Subcutaneous abdominal adipose tissue (tissue), 5 donors: ENCODE data around the gene LPP.

Experiments used
- H3K27ac ChIP-seq: one replicate; pipeline ENCODE4 v1.7.0; 2013; ENCODE audit warnings: low read depth, mild to moderate bottlenecking, inconsistent platforms, low read length, moderate library complexity
- H3K27me3 ChIP-seq, 5 donors: one replicate each; pipeline ENCODE4 v1.7.0; 2013; ENCODE audit warnings: low read length in 5 of 5, inconsistent platforms in 1 of 5; ENCODE audit not compliant: control insufficient read depth in 5 of 5, insufficient read depth in 4 of 5
- H3K36me3 ChIP-seq, 5 donors: one replicate each; pipeline ENCODE4 v1.7.0; 2013; ENCODE audit warnings: low read length in 5 of 5; ENCODE audit not compliant: control insufficient read depth in 5 of 5, insufficient read depth in 5 of 5
- H3K4me1 ChIP-seq, 5 donors: one replicate each; pipeline ENCODE4 v1.7.0; 2013; ENCODE audit warnings: low read length in 5 of 5, mild to moderate bottlenecking in 3 of 5, moderate library complexity in 1 of 5; ENCODE audit not compliant: control insufficient read depth in 5 of 5, insufficient read depth in 5 of 5
- H3K4me3 ChIP-seq, 5 donors: one replicate each; pipeline ENCODE4 v1.7.0; 2013; ENCODE audit warnings: low read length in 5 of 5, low read depth in 1 of 5
- H3K9ac ChIP-seq, 5 donors: one replicate each; pipeline ENCODE4 v1.7.0; 2013; ENCODE audit warnings: low read length in 5 of 5, mild to moderate bottlenecking in 4 of 5, moderate library complexity in 3 of 5
- H3K9me3 ChIP-seq, 5 donors: one replicate each; pipeline ENCODE4 v1.7.0; 2013; ENCODE audit warnings: low read length in 5 of 5; ENCODE audit not compliant: control insufficient read depth in 5 of 5
- donor health status: healthy.
- donor health status: healthy.
- donor health status: healthy.
- donor health status: healthy.
- donor health status: healthy.

LPP gene

GRCh38 chr3:188248036-188248561, 94.1 kb downstream of the LPP start:
- H3K27me3 ChIP-seq: no peaks in the 10 kb centered on the region
- H3K36me3 ChIP-seq: peaks cover 0 to 3% (median 0%) of the 10 kb centered on the region in 5 donors
- H3K9me3 ChIP-seq: no peaks in the 10 kb centered on the region
- H3K9ac ChIP-seq: no peak overlapping the region
- H3K4me1 ChIP-seq: no peaks in the 10 kb centered on the region
- H3K4me3 ChIP-seq: no peak overlapping the region
- no peak overlapping the region for H3K27ac ChIP-seq

- Histone ChIP-seq H3K9me3 (no peaks in the 10 kb centered on the region), H3K27ac (no peak overlapping the region), H3K4me3 (no peak overlapping the region), H3K4me1 (peaks cover 0 to 3% (median 0%) of the 10 kb centered on the region in 5 donors), H3K27me3 (no peaks in the 10 kb centered on the region), H3K9ac (no peak overlapping the region), H3K36me3 (peaks cover 0 to 10% (median 0%) of the 10 kb centered on the region in 5 donors)
Observed at GRCh38 chr3:188253123-188253793, 99.3 kb downstream of the LPP start.

GRCh38 chr3:188253800-188254452, 100.0 kb downstream of the LPP start:
- Histone ChIP-seq H3K4me1 (peaks cover 0 to 3% (median 0%) of the 10 kb centered on the region in 5 donors), H3K27ac (no peak overlapping the region)

GRCh38 chr3:188254520-188255070, 100.6 kb downstream of the LPP start:
- Histone ChIP-seq H3K9me3 (no peaks in the 10 kb centered on the region), H3K4me1 (peaks cover 0 to 8% (median 6%) of the 10 kb centered on the region in 5 donors), H3K9ac (no peak overlapping the region), H3K27ac (no peak overlapping the region), H3K27me3 (no peaks in the 10 kb centered on the region), H3K4me3 (no peak overlapping the region), H3K36me3 (peaks cover 0 to 6% (median 0%) of the 10 kb centered on the region in 5 donors)

More at GRCh38 chr3:188253800-188254452, 100.0 kb downstream of the LPP start:
- no peaks in the 10 kb centered on the region for H3K27me3 ChIP-seq
- no peaks in the 10 kb centered on the region for H3K9me3 ChIP-seq
- H3K9ac ChIP-seq: no peak overlapping the region
- peaks cover 0 to 6% (median 0%) of the 10 kb centered on the region in 5 donors for H3K36me3 ChIP-seq
- H3K4me3 ChIP-seq: no peak overlapping the region

GRCh38 chr3:188255190-188255589, 101.2 kb downstream of the LPP start:
- H3K9me3 ChIP-seq: no peaks in the 10 kb centered on the region

GRCh38 chr3:188256758-188257157, 102.8 kb downstream of the LPP start:
- Histone ChIP-seq H3K4me1 (peaks cover 0 to 10% (median 8%) of the 10 kb centered on the region in 5 donors), H3K9ac (no peak overlapping the region), H3K27me3 (no peaks in the 10 kb centered on the region), H3K27ac (no peak overlapping the region), H3K9me3 (no peaks in the 10 kb centered on the region), H3K36me3 (peaks cover 0 to 6% (median 0%) of the 10 kb centered on the region in 5 donors), H3K4me3 (no peak overlapping the region)

More at GRCh38 chr3:188255190-188255589, 101.2 kb downstream of the LPP start:
- Histone ChIP-seq H3K27me3 (no peaks in the 10 kb centered on the region), H3K4me1 (peaks cover 0 to 10% (median 8%) of the 10 kb centered on the region in 5 donors), H3K27ac (no peak overlapping the region), H3K36me3 (peaks cover 0 to 6% (median 0%) of the 10 kb centered on the region in 5 donors), H3K9ac (no peak overlapping the region), H3K4me3 (no peak overlapping the region)

- no peaks in the 10 kb centered on the region for H3K9me3 ChIP-seq
- H3K4me1 ChIP-seq: peaks cover 0 to 10% (median 9%) of the 10 kb centered on the region in 5 donors
- peaks cover 0 to 6% (median 0%) of the 10 kb centered on the region in 5 donors for H3K36me3 ChIP-seq
- H3K4me3 ChIP-seq: no peak overlapping the region
- no peak overlapping the region for H3K27ac ChIP-seq
- no peak overlapping the region for H3K9ac ChIP-seq
- H3K27me3 ChIP-seq: no peaks in the 10 kb centered on the region
Observed at GRCh38 chr3:188257384-188258026, 103.5 kb downstream of the LPP start.

GRCh38 chr3:188259191-188259590, 105.2 kb downstream of the LPP start:
- Histone ChIP-seq H3K9me3 (no peaks in the 10 kb centered on the region), H3K4me1 (peaks cover 0 to 21% (median 15%) of the 10 kb centered on the region in 5 donors), H3K27me3 (no peaks in the 10 kb centered on the region), H3K9ac (no peak overlapping the region), H3K27ac (no peak overlapping the region), H3K4me3 (no peak overlapping the region), H3K36me3 (peaks cover 0 to 6% (median 0%) of the 10 kb centered on the region in 5 donors)

GRCh38 chr3:188259596-188259995, 105.6 kb downstream of the LPP start:
- Histone ChIP-seq H3K4me3 (no peak overlapping the region), H3K27me3 (no peaks in the 10 kb centered on the region), H3K4me1 (peaks cover 0 to 24% (median 18%) of the 10 kb centered on the region in 5 donors), H3K9ac (no peak overlapping the region), H3K27ac (no peak overlapping the region), H3K9me3 (no peaks in the 10 kb centered on the region), H3K36me3 (peaks cover 0 to 6% (median 0%) of the 10 kb centered on the region in 5 donors)
